HG03354 (cell line): ENCODE measurements around the gene UCKL1.

Experiments used
- ATAC-seq: cut with Tn5 transposase; IDR thresholded peaks from one replicate; pipeline ENCODE4 v1.9.1; 2021; ENCODE audit warnings: mild to moderate bottlenecking; ENCODE audit not compliant: unreplicated experiment, poor library complexity, severe bottlenecking

The UCKL1 gene

DNA sequence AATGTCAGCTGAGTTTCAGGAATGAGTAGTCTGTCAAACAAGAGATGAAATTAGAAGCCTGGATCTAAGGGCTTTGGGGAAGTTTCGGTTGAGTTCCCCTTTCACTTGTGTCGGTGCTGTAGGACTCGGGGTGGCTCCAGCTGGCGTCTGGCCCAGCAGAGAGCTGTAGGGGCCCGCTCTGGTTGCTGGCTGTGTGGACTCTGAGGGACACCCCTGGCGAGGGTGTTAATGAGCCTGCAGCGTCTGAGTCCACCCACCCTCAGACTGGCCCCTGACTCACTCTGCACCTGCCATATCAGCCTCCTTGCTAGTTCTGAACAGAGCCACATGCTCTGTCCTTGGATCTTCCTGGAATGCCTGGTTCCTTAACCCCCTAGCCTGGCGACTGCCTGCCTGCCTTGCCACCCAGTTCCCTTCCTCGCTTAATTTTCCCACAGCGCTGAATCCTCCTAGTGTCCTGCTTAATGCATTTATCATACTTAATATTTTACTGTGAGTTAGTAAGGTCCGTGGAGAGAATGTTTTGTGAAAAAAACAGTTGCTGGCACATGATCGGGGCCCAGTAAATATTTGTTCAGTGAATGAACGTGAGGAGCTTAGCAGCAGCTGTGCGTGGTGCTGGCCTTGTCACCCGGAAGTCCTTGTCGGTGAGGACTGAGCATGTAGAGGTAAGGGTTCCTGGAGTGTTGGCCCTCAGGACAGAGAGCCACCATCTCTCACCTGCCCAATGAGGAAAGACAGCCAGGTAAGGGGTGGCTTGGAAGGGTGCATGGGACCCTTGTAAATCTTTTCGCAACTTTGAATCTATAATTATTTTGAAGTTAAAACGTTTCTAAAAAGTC lies 59.7 kb downstream of the UCKL1 start:
- ATAC-seq = peak; percentile 41

DNA sequence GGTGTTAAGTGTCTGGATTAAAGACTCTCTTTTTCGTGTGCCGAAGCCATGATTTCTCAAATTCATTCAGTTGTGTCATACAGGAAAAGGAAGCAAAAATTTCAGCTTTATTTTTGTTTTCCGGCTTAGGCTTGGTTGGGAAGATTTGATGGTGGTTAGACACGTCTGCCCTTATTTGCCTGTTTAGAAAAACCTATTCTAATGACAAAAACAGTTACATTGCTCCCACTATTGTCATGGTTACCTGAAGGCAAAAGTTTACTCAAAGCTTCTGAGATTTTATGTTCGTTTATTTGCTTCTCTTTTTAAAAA lies 60.3 kb downstream of the UCKL1 start:
- peak; percentile 16 for ATAC-seq

DNA sequence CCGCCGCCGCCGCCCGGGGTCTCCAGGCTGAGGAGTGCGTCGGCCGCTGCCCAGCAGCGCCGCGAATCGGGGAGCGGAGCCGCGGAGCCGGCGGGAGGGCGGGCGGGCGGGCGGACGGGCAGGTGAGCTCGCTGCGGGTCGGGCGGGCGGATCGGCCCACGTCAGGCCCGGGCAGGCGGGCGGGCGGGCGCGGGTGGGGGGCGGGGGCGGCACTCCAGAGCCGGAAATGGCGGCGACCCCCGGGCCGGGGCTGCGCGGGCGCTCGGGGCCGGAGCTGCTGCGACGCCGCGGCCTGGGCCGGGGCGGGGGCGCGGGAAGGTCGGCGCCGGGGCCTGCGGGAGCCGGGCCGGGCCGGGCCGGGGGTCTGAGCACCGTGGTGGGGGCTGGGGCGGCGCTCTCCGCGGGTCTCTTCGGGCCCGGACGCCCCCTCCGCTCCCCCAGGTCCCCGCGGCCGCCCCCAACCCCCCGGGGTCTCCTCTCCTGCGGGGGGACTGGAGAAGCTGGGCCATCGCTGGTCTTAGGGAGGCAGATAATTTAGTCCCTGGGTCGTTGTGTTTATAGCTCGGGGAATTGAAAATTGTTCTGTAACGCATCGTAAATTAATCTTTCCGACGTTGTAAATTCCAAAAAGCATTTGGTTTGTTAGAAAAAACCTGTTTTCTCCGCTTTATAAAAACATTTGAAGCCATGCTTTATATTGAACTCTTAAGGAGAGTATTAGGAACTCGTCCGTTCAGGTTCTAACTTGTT lies 60.8 kb downstream of the UCKL1 start:
- no peak for ATAC-seq

DNA sequence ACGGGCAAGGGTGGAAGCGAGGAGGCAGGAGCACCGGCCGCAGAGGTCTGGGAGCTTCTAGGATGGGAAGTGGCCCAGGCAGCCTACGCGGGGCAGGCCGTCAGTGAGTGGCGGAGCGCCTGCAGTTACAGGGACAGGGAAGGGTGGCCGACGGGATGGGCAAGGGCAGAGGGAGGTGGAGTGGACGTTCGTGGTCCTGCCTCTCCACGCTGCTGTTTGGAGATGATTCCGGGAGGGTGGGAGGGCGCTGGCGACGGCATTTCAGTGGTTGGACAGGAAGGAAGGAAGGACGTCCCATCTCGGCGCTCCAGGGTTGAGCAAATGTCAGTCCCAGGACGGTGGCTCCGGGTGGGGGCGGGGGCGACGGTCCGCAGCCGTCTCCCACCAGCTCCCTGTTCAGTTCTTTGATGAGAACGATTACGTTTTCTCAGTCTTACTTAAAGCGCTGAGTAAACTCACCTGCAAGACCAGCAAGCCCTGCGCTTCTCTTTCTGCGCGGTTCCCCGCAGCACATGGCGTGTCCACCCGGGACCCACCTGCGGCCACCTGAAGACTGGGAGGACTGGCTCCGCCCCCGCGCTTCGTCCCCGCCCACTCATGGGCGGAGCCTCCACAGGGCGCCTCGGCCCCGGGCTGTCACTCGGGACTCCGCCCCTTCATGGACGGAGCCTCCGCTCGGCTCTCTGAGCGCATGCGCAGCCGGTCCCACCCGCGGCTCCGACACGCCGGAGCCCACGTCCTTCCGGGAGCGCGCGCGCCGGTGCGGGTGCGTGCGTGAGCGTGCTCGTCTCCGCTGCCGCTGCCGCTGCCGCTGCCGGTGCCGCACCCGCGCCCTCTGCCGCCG lies 61.6 kb downstream of the UCKL1 start, which contains the start of gene DNAJC5:
Gene DNAJC5 (plus strand): TSS at position 769 of the 844 bp plus-strand sequence. CDS start 33,220 bp downstream, outside the sequence.
- peak; percentile 78 for ATAC-seq

DNA sequence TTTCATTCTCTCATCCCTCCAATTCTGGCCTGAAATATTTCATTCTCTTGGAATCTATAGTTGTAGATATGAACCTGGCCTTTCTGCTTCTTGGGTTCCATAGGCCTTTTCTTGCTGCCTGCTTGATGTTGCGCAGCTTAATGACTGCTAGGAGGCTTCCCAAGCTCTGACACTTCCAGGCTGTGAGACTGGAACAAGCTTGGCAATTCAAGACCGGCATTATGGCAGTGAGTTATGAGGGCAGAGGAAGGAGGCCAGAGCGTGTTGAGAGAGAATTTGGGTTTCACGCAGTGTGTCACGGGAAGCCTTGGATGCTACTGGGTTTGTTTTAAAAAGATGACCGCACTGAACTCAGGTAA lies 62.2 kb downstream of the UCKL1 start:
- ATAC-seq = no peak

DNA sequence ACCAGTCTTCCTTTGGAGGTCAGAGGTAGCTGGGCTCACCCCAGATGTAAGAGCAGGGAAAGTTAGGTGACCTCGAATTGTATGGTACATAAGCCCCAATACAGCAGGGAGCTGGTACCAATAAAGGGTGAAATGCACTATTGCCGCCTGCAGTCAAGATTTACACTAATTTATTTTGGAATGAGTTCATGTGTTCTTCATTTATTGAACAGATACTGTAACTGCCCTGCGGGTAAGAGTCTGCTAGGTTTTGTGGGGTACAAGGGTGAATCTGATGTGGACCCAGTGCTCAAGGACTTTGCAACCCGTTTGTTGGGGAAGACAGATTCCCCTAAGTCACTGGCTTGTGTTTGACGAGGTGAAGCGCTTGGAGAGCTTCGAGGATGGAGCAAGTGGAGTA lies 63.8 kb downstream of the UCKL1 start:
- ATAC-seq = no peak

DNA sequence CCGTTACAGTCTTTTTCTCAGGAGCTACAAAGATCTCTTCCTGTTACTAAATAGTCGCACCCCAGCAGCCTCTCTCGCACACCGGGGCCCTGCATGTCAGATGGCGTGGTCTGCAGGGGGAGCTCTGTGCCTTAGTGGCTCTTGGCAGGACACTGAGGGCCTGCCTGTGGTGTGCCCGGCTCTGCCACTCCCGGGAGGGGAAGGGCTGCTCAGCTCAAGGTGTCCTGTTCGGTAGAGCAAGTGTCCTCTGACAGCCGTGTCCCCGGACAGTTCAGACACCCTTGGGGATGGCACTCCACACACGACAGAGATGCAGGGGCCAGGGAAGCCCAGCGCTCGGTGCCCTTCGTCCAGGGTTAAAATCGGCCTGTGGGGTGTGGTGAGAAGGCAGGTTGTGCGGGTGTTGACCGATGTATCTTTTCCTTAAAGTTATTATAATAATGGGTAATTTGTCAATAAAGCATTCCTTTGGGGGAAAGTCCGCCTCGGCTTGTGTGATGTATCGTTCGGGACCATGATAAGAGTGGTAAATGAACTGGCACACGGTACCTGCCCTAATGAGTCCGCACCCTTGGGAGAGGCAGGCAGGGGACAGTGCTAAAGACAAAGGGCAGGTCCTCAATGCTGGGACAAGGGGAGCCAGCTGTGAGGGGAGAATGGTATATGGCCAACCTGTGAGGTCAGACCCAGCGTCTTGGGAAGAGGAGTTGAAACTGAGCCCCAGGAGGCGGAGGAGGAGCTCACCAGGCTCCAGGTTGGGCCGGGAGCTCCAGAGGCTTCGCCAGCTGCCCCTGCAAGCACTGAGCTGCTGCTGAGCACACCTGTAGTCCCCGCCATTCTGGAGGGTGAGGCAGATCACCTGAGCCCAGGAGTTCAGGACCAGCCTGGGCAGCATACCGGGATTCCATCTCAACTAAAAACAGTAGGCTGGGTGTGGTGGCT lies 64.9 kb downstream of the UCKL1 start:
- ATAC-seq = no peak

DNA sequence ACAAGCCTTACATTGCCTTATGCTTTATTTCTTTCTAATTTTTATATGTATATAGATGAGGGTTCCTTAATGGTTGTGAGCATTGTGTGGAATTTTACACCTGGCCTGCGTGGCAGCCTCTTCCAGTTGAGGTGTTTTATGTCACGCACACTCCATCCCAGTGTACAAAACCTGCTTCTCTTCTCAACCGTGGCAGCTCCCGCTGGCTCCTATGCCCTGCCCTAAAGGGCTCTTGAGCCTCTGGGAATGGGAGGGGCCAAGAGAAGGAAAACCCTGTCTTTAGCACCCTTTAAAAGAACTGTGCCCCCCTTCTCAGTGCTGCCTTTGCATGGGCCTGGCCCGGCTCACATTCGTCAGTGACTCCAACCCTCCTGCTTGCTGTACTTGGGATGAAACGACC lies 65.6 kb downstream of the UCKL1 start:
- no peak for ATAC-seq

DNA sequence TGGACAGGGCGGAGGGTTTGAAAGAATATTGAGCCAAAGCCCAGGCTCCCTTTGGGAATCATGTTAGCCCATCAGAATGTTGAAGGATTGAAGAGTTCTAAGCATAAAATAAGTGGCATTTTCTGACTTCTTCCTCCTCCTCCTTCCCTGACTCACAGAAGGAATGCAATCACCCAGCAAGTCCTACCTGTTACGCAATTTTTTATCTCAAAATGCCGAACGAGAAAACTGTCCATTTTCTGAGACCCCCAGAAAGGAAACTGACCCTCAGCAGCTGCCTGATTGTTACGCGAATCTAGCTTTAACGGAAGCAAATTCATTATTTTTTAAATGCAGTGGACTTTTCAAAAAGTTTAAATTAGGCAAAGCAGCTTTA lies 66.0 kb downstream of the UCKL1 start:
- no peak for ATAC-seq
